CD4-positive, CD25-positive, alpha-beta regulatory T cell (primary cell): ENCODE results near the gene OR52E5. TPM values are rescaled to one million over a fixed set of nuclear protein-coding genes. Genes with fewer than 3 reads are reported as not detected.

Experiments used
- ATAC-seq, 2 donors: fragments of 150-1000 bp; cut with Tn5 transposase; one replicate each; pipeline ENCODE4 v1.10.0; 2021; ENCODE audit warnings: low read depth in 2 of 2, moderate number of reproducible peaks in 2 of 2, moderate library complexity in 1 of 2
- DNase-seq, 3 donors: peaks; one replicate each; pipeline versions ENCODE4 v3.0.0 to v3.0.0-alpha.2; 2012 to 2022; ENCODE audit warnings: mixed read lengths in 1 of 3
- H3K27ac ChIP-seq: one replicate; pipeline ENCODE4 v1.7.0; 2013; ENCODE audit warnings: mild to moderate bottlenecking, low read length; ENCODE audit not compliant: insufficient read depth, poor library complexity, severe bottlenecking
- H3K27me3 ChIP-seq: one replicate; pipeline ENCODE4 v1.7.0; 2013; ENCODE audit warnings: low read length; ENCODE audit not compliant: control insufficient read depth, insufficient read depth
- H3K36me3 ChIP-seq: one replicate; pipeline ENCODE4 v1.7.0; 2013; ENCODE audit warnings: mild to moderate bottlenecking, low read length, moderate library complexity; ENCODE audit not compliant: control insufficient read depth, insufficient read depth
- H3K4me1 ChIP-seq: 2 replicates; pipeline ENCODE4 v1.7.0; 2013; ENCODE audit warnings: mild to moderate bottlenecking, low read length; ENCODE audit not compliant: insufficient read depth, control insufficient read depth, poor library complexity, severe bottlenecking
- H3K4me3 ChIP-seq: one replicate; pipeline ENCODE4 v1.7.0; 2013; ENCODE audit warnings: low read depth, mild to moderate bottlenecking, low read length, moderate library complexity
- H3K9me3 ChIP-seq, 2 experiments: 1 replicate in 1 of 2; 2 replicates in 1 of 2; pipeline ENCODE4 v1.7.0; 2013; ENCODE audit warnings: low read length in 2 of 2, mild to moderate bottlenecking in 1 of 2, moderate library complexity in 1 of 2; ENCODE audit not compliant: control insufficient read depth in 2 of 2
- H3K27ac Mint-ChIP-seq, 3 donors: one replicate each; pipeline ENCODE4 v1.8.0; 2020 to 2022; ENCODE audit warnings: mild to moderate bottlenecking in 3 of 3, mixed read lengths in 3 of 3, moderate library complexity in 2 of 3
- H3K27me3 Mint-ChIP-seq: one replicate; pipeline ENCODE4 v1.8.0; 2022; ENCODE audit warnings: mild to moderate bottlenecking, mixed read lengths
- H3K36me3 Mint-ChIP-seq: one replicate; pipeline ENCODE4 v1.8.0; 2020; ENCODE audit warnings: mixed read lengths
- H3K4me1 Mint-ChIP-seq, 4 donors: one replicate each; pipeline ENCODE4 v1.8.0; 2020 to 2022; ENCODE audit warnings: mixed read lengths in 4 of 4, mild to moderate bottlenecking in 1 of 4
- H3K4me3 Mint-ChIP-seq, 4 donors: one replicate each; pipeline ENCODE4 v1.8.0; 2020 to 2022; ENCODE audit warnings: mild to moderate bottlenecking in 4 of 4, mixed read lengths in 4 of 4, moderate library complexity in 3 of 4
- H3K9me3 Mint-ChIP-seq, 7 donors: one replicate each; pipeline ENCODE4 v1.8.0; 2020 to 2022; ENCODE audit warnings: mixed read lengths in 7 of 7, mild to moderate bottlenecking in 3 of 7, moderate library complexity in 2 of 7
- polyA plus RNA-seq, 4 donors: library from polyadenylated mRNA; unstranded; fragments of 300-500 nt; fragmentation: Illumina TruSeq; gene quantifications; one replicate each; pipeline ENCODE4 v1.2.3, GENCODE V29; 2021
- total RNA-seq: library from RNA; stranded (reverse); gene quantifications from one replicate; pipeline ENCODE4 v1.2.3, GENCODE V29; 2022

The OR52E5 gene
- total and polyA plus RNA-seq, 5 donors from 2014 or later: not detected

GRCh38 chr11:5881756-5882155 is 11.3 kb upstream of the OR52E5 start:
- H3K36me3 ChIP-seq: no peaks in the 10 kb centered on the region
- Mint-ChIP-seq H3K4me3 (no peak overlapping the region), H3K4me1 (no peaks in the 10 kb centered on the region), H3K9me3 (no peaks in the 10 kb centered on the region), H3K36me3 (no peaks in the 10 kb centered on the region), H3K27me3 (peaks cover 4% of the 10 kb centered on the region), H3K27ac (no peak overlapping the region)
- no peaks in the 10 kb centered on the region for H3K27me3 ChIP-seq
- H3K27ac ChIP-seq: no peak overlapping the region
- H3K9me3 ChIP-seq: no peaks in the 10 kb centered on the region
- DNase-seq: no peak
- no peak overlapping the region for H3K4me3 ChIP-seq
- ATAC-seq: no peak
- no peaks in the 10 kb centered on the region for H3K4me1 ChIP-seq

DNA sequence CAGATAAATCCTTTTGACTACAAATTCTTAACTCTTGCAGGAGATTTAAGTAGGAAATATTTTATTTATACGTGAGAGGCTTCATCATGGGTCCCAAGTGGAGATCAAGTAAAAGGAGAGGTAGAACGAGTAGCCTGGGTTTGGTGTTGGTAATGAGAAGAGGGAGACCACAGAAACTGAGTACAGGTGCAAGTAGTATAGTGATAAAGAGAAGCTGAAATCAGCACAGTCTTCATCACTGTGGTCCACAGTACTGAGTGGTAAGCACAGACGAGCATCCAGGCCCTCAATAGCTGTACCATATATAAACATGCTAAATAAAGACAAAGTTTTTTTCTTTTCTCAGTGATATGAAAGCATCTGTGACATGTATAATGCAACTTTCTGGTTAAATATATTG is 5.8 kb upstream of the OR52E5 start:
- no peaks in the 10 kb centered on the region for H3K36me3 ChIP-seq
- no peaks in the 10 kb centered on the region for H3K4me1 ChIP-seq
- DNase-seq (no peak), ATAC-seq (no peak)
- no peak overlapping the region for H3K27ac ChIP-seq
- H3K9me3 ChIP-seq: no peaks in the 10 kb centered on the region
- H3K4me3 Mint-ChIP-seq: no peak overlapping the region
- H3K27ac Mint-ChIP-seq: no peak overlapping the region
- H3K27me3 ChIP-seq: no peaks in the 10 kb centered on the region
- H3K4me3 ChIP-seq: no peak overlapping the region
- H3K4me1 Mint-ChIP-seq: no peaks in the 10 kb centered on the region
- peaks cover 0 to 2% (median 0%) of the 10 kb centered on the region in 7 donors for H3K9me3 Mint-ChIP-seq
- H3K36me3 Mint-ChIP-seq: no peaks in the 10 kb centered on the region
- H3K27me3 Mint-ChIP-seq: peaks cover 4% of the 10 kb centered on the region

DNA sequence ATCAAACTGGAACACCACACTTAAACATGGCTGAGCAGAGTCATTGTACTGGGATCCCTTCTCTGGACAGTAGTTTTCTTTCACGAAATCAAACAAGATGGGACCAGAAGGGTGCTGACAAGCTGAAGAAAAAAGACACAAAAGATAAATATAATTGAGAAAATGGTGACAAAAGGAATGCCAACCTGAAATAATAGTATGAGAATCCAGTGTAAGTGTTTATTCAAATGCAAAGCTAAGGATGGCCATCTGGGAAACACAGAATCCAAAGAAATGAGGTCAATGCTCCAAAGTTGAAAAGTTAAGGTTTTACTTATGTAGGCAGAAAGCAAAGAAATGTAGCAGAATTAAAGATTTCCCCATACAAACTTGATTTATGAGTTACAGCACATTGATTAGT is 5.3 kb upstream of the OR52E5 start:
- Mint-ChIP-seq H3K9me3 (peaks cover 0 to 2% (median 0%) of the 10 kb centered on the region in 7 donors), H3K27me3 (peaks cover 4% of the 10 kb centered on the region), H3K4me3 (no peak overlapping the region), H3K36me3 (no peaks in the 10 kb centered on the region), H3K27ac (no peak overlapping the region), H3K4me1 (no peaks in the 10 kb centered on the region)
- H3K27ac ChIP-seq: no peak overlapping the region
- H3K4me1 ChIP-seq: no peaks in the 10 kb centered on the region
- DNase-seq: no peak
- ATAC-seq: no peak
- no peaks in the 10 kb centered on the region for H3K27me3 ChIP-seq
- H3K9me3 ChIP-seq: no peaks in the 10 kb centered on the region
- H3K4me3 ChIP-seq: no peak overlapping the region
- no peaks in the 10 kb centered on the region for H3K36me3 ChIP-seq

GRCh38 chr11:5891216-5891800 is 1.7 kb upstream of the OR52E5 start:
- no peak for ATAC-seq
- no peaks in the 10 kb centered on the region for H3K36me3 Mint-ChIP-seq

GRCh38 chr11:5899534-5899933 is 6.5 kb downstream of the OR52E5 start:
- Mint-ChIP-seq H3K27ac (no peak overlapping the region), H3K9me3 (no peaks in the 10 kb centered on the region), H3K27me3 (no peaks in the 10 kb centered on the region), H3K4me3 (no peak overlapping the region), H3K4me1 (no peaks in the 10 kb centered on the region), H3K36me3 (no peaks in the 10 kb centered on the region)
- Histone ChIP-seq H3K27me3 (no peaks in the 10 kb centered on the region), H3K4me1 (no peaks in the 10 kb centered on the region), H3K27ac (no peak overlapping the region), H3K9me3 (no peaks in the 10 kb centered on the region), H3K36me3 (no peaks in the 10 kb centered on the region), H3K4me3 (no peak overlapping the region)
- no peak for ATAC-seq
- DNase-seq: no peak

More at GRCh38 chr11:5891216-5891800, 1.7 kb upstream of the OR52E5 start:
- Histone ChIP-seq H3K4me3 (no peak overlapping the region), H3K36me3 (no peaks in the 10 kb centered on the region), H3K4me1 (no peaks in the 10 kb centered on the region), H3K27me3 (no peaks in the 10 kb centered on the region), H3K9me3 (no peaks in the 10 kb centered on the region), H3K27ac (no peak overlapping the region)
- DNase-seq: peak in 1 of 3 donors; percentile 23
- no peak overlapping the region for H3K27ac Mint-ChIP-seq
- H3K9me3 Mint-ChIP-seq: peaks cover 0 to 2% (median 0%) of the 10 kb centered on the region in 7 donors
- H3K4me1 Mint-ChIP-seq: no peaks in the 10 kb centered on the region
- no peak overlapping the region for H3K4me3 Mint-ChIP-seq
- H3K27me3 Mint-ChIP-seq: peaks cover 6% of the 10 kb centered on the region

DNA sequence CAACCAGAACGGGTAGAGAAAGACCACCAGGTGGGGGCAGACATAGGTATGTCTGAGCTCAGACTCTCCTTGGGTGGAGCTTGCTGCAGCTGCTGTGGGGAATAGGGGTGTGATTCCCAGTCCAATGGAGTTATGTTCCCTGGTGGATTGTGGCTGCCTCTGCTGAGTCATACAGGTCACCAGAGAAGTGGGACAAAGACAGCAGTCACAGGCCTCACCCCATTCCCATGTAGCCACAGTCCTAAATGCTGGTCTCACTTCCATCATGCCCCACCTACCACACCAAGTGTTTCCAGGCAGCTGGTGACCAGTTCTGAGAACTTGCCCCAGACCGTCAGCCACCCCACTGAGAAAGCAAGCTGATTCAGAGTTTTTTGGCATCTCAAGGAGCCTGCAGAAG is 17.5 kb downstream of the OR52E5 start:
- H3K4me3 Mint-ChIP-seq: no peak overlapping the region
- DNase-seq: no peak
- H3K27me3 ChIP-seq: no peaks in the 10 kb centered on the region
- H3K27ac Mint-ChIP-seq: no peak overlapping the region
- no peaks in the 10 kb centered on the region for H3K36me3 ChIP-seq
- H3K27me3 Mint-ChIP-seq: peaks cover 4% of the 10 kb centered on the region
- no peaks in the 10 kb centered on the region for H3K36me3 Mint-ChIP-seq
- no peaks in the 10 kb centered on the region for H3K4me1 ChIP-seq
- H3K9me3 Mint-ChIP-seq: peaks cover 0 to 11% (median 1%) of the 10 kb centered on the region in 7 donors
- H3K9me3 ChIP-seq: no peaks in the 10 kb centered on the region
- no peak for ATAC-seq
- H3K4me3 ChIP-seq: no peak overlapping the region
- H3K27ac ChIP-seq: no peak overlapping the region
- H3K4me1 Mint-ChIP-seq: no peaks in the 10 kb centered on the region

- H3K27me3 Mint-ChIP-seq: no peaks in the 10 kb centered on the region
- H3K4me1 ChIP-seq: no peaks in the 10 kb centered on the region
- no peak for ATAC-seq
- H3K9me3 ChIP-seq: peaks cover 0 to 4% of the 10 kb centered on the region in 2 experiments
- no peak overlapping the region for H3K4me3 Mint-ChIP-seq
- no peak overlapping the region for H3K27ac ChIP-seq
- no peaks in the 10 kb centered on the region for H3K4me1 Mint-ChIP-seq
- H3K27ac Mint-ChIP-seq: no peak overlapping the region
- DNase-seq: no peak
- H3K4me3 ChIP-seq: no peak overlapping the region
- H3K27me3 ChIP-seq: no peaks in the 10 kb centered on the region
- no peaks in the 10 kb centered on the region for H3K36me3 ChIP-seq
- H3K9me3 Mint-ChIP-seq: peaks cover 2 to 18% (median 5%) of the 10 kb centered on the region in 7 donors
- no peaks in the 10 kb centered on the region for H3K36me3 Mint-ChIP-seq
Measured at GRCh38 chr11:5922749-5923426, 29.9 kb downstream of the OR52E5 start.

GRCh38 chr11:5923427-5923776 is 30.4 kb downstream of the OR52E5 start:
- H3K4me3 Mint-ChIP-seq: no peak overlapping the region
- peaks cover 2 to 20% (median 7%) of the 10 kb centered on the region in 7 donors for H3K9me3 Mint-ChIP-seq
- no peaks in the 10 kb centered on the region for H3K36me3 Mint-ChIP-seq
- Histone ChIP-seq H3K36me3 (no peaks in the 10 kb centered on the region), H3K27ac (no peak overlapping the region), H3K4me3 (no peak overlapping the region), H3K9me3 (peaks cover 0 to 4% of the 10 kb centered on the region in 2 experiments), H3K4me1 (no peaks in the 10 kb centered on the region), H3K27me3 (no peaks in the 10 kb centered on the region)
- H3K4me1 Mint-ChIP-seq: no peaks in the 10 kb centered on the region
- H3K27me3 Mint-ChIP-seq: no peaks in the 10 kb centered on the region
- no peak for ATAC-seq
- H3K27ac Mint-ChIP-seq: no peak overlapping the region
- no peak for DNase-seq
